ENCODE data around the gene REEP2.
"Not testable (repeated sequence)": the region's sequence is repeated elsewhere in the genome, so short reads cannot be mapped to it uniquely, and the experiment has no call there.

Gene REEP2

GRCh38 chr5:138466900-138467710 is 28.2 kb downstream of the REEP2 start:
- H3K4me3 Mint-ChIP-seq, result peak overlapping the region; percentile 81
- peaks cover 38% of the 10 kb centered on the region for H3K4me1 Mint-ChIP-seq (ENCODE audit: low read depth)
- peak overlapping the region; percentile 35 for H3K27ac Mint-ChIP-seq
- intact Hi-C loops (cut with micrococcal nuclease), result no loop called here
- no peaks in the 10 kb centered on the region for H3K9me3 Mint-ChIP-seq
- peaks cover 27% of the 10 kb centered on the region for H3K27me3 Mint-ChIP-seq
- H3K36me3 Mint-ChIP-seq (ENCODE audit: low read depth), result peaks cover 22% of the 10 kb centered on the region

- H3K36me3 Mint-ChIP-seq (ENCODE audit: low read depth), result peaks cover 22% of the 10 kb centered on the region
- H3K27me3 Mint-ChIP-seq, result peaks cover 32% of the 10 kb centered on the region
- peaks cover 38% of the 10 kb centered on the region for H3K4me1 Mint-ChIP-seq (ENCODE audit: low read depth)
- H3K27ac Mint-ChIP-seq, result no peak overlapping the region
- intact Hi-C loops (cut with micrococcal nuclease), result no loop called here
- H3K9me3 Mint-ChIP-seq, result no peaks in the 10 kb centered on the region
- H3K4me3 Mint-ChIP-seq, result peak overlapping the region; percentile 42
These were observed 28.9 kb downstream of the REEP2 start for GRCh38 chr5:138467711-138468132.

- H3K4me1 Mint-ChIP-seq (ENCODE audit: low read depth), result peaks cover 38% of the 10 kb centered on the region
- no peak overlapping the region for H3K4me3 Mint-ChIP-seq
- peaks cover 34% of the 10 kb centered on the region for H3K27me3 Mint-ChIP-seq
- intact Hi-C loops (cut with micrococcal nuclease), result no loop called here
- H3K36me3 Mint-ChIP-seq (ENCODE audit: low read depth), result peaks cover 22% of the 10 kb centered on the region
- H3K27ac Mint-ChIP-seq, result no peak overlapping the region
- H3K9me3 Mint-ChIP-seq, result no peaks in the 10 kb centered on the region
These were observed 29.5 kb downstream of the REEP2 start for GRCh38 chr5:138468133-138468965.

GRCh38 chr5:138468966-138469539 is 30.2 kb downstream of the REEP2 start:
- peaks cover 37% of the 10 kb centered on the region for H3K27me3 Mint-ChIP-seq
- H3K27ac Mint-ChIP-seq, result no peak overlapping the region
- H3K4me1 Mint-ChIP-seq (ENCODE audit: low read depth), result peaks cover 32% of the 10 kb centered on the region
- intact Hi-C loops (cut with micrococcal nuclease), result no loop called here
- H3K4me3 Mint-ChIP-seq, result no peak overlapping the region
- peaks cover 22% of the 10 kb centered on the region for H3K36me3 Mint-ChIP-seq (ENCODE audit: low read depth)
- H3K9me3 Mint-ChIP-seq, result no peaks in the 10 kb centered on the region

GRCh38 chr5:138469540-138470321 is 30.9 kb downstream of the REEP2 start:
- no peaks in the 10 kb centered on the region for H3K9me3 Mint-ChIP-seq
- intact Hi-C loops (cut with micrococcal nuclease), result no loop called here
- no peak overlapping the region for H3K4me3 Mint-ChIP-seq
- H3K36me3 Mint-ChIP-seq (ENCODE audit: low read depth), result peaks cover 18% of the 10 kb centered on the region
- H3K4me1 Mint-ChIP-seq (ENCODE audit: low read depth), result peaks cover 32% of the 10 kb centered on the region
- H3K27me3 Mint-ChIP-seq, result peaks cover 38% of the 10 kb centered on the region
- no peak overlapping the region for H3K27ac Mint-ChIP-seq

- intact Hi-C loops (cut with micrococcal nuclease), result no loop called here
- Mint-ChIP-seq H3K36me3 (ENCODE audit: low read depth) (peaks cover 15% of the 10 kb centered on the region), H3K27me3 (peaks cover 45% of the 10 kb centered on the region), H3K4me1 (ENCODE audit: low read depth) (peaks cover 32% of the 10 kb centered on the region), H3K4me3 (no peak overlapping the region), H3K9me3 (no peaks in the 10 kb centered on the region), H3K27ac (no peak overlapping the region)
These were observed 31.6 kb downstream of the REEP2 start for GRCh38 chr5:138470322-138471051.

- H3K4me1 Mint-ChIP-seq (ENCODE audit: low read depth), result peaks cover 29% of the 10 kb centered on the region
- peaks cover 43% of the 10 kb centered on the region for H3K27me3 Mint-ChIP-seq
- no peaks in the 10 kb centered on the region for H3K9me3 Mint-ChIP-seq
- H3K4me3 Mint-ChIP-seq, result no peak overlapping the region
- H3K36me3 Mint-ChIP-seq (ENCODE audit: low read depth), result peaks cover 15% of the 10 kb centered on the region
- intact Hi-C loops (cut with micrococcal nuclease), result no loop called here
- no peak overlapping the region for H3K27ac Mint-ChIP-seq
These were observed 32.1 kb downstream of the REEP2 start for GRCh38 chr5:138471052-138471361.

GRCh38 chr5:138472353-138472752 is 33.5 kb downstream of the REEP2 start:
- intact Hi-C loops (cut with micrococcal nuclease), result no loop called here
- Mint-ChIP-seq H3K27ac (no peak overlapping the region), H3K4me3 (no peak overlapping the region)

GRCh38 chr5:138473151-138473550 is 34.3 kb downstream of the REEP2 start:
- H3K4me3 Mint-ChIP-seq; H3K9me3 Mint-ChIP-seq; H3K27ac Mint-ChIP-seq; H3K36me3 Mint-ChIP-seq (ENCODE audit: low read depth); intact Hi-C loops (cut with micrococcal nuclease): not testable (repeated sequence)
- H3K27me3 Mint-ChIP-seq, result peaks cover 32% of the 10 kb centered on the region
- peaks cover 15% of the 10 kb centered on the region for H3K4me1 Mint-ChIP-seq (ENCODE audit: low read depth)

More at GRCh38 chr5:138472353-138472752, 33.5 kb downstream of the REEP2 start:
- peaks cover 7% of the 10 kb centered on the region for H3K36me3 Mint-ChIP-seq (ENCODE audit: low read depth)
- peaks cover 36% of the 10 kb centered on the region for H3K27me3 Mint-ChIP-seq
- peaks cover 20% of the 10 kb centered on the region for H3K4me1 Mint-ChIP-seq (ENCODE audit: low read depth)
- H3K9me3 Mint-ChIP-seq, result no peaks in the 10 kb centered on the region

GRCh38 chr5:138476918-138477317 is 38.1 kb downstream of the REEP2 start:
- Mint-ChIP-seq H3K36me3 (ENCODE audit: low read depth) (no peaks in the 10 kb centered on the region), H3K27ac (no peak overlapping the region), H3K9me3 (no peaks in the 10 kb centered on the region), H3K4me3 (no peak overlapping the region), H3K4me1 (ENCODE audit: low read depth) (peaks cover 11% of the 10 kb centered on the region), H3K27me3 (peaks cover 43% of the 10 kb centered on the region)
- intact Hi-C loops (cut with micrococcal nuclease), result no loop called here

GRCh38 chr5:138482638-138483037 is 43.8 kb downstream of the REEP2 start:
- Mint-ChIP-seq H3K27ac (no peak overlapping the region), H3K9me3 (no peaks in the 10 kb centered on the region), H3K27me3 (peaks cover 20% of the 10 kb centered on the region), H3K4me1 (ENCODE audit: low read depth) (peaks cover 18% of the 10 kb centered on the region), H3K4me3 (no peak overlapping the region), H3K36me3 (ENCODE audit: low read depth) (no peaks in the 10 kb centered on the region)
- intact Hi-C loops (cut with micrococcal nuclease), result no loop called here

- Mint-ChIP-seq H3K27ac (no peak overlapping the region), H3K4me1 (ENCODE audit: low read depth) (peaks cover 50% of the 10 kb centered on the region), H3K9me3 (no peaks in the 10 kb centered on the region), H3K36me3 (ENCODE audit: low read depth) (no peaks in the 10 kb centered on the region), H3K4me3 (no peak overlapping the region), H3K27me3 (peaks cover 36% of the 10 kb centered on the region)
- intact Hi-C loops (cut with micrococcal nuclease), result no loop called here
These were observed 49.7 kb downstream of the REEP2 start for GRCh38 chr5:138488481-138488945.

- no peak overlapping the region for H3K4me3 Mint-ChIP-seq
- intact Hi-C loops (cut with micrococcal nuclease), result no loop called here
These were observed 50.8 kb downstream of the REEP2 start for GRCh38 chr5:138489683-138490061.

More at GRCh38 chr5:138489683-138490061, 50.8 kb downstream of the REEP2 start:
- peaks cover 43% of the 10 kb centered on the region for H3K27me3 Mint-ChIP-seq
- H3K27ac Mint-ChIP-seq, result no peak overlapping the region
- peaks cover 50% of the 10 kb centered on the region for H3K4me1 Mint-ChIP-seq (ENCODE audit: low read depth)
- H3K9me3 Mint-ChIP-seq, result no peaks in the 10 kb centered on the region
- H3K36me3 Mint-ChIP-seq (ENCODE audit: low read depth), result no peaks in the 10 kb centered on the region

Measured in dendritic cell treated with granulocyte-macrophage colony-stimulating factor and Interleukin-4, amounts not matched to agents 40 ng/mL and 50 ng/mL, for 4 days (primary cell).